HL-60 (cell line): ENCODE measurements around the gene NCK2.

Experiments used
- CTCF ChIP-seq: IDR thresholded peaks from one replicate; pipeline ENCODE4 v1.5.1; 2011; ENCODE audit warnings: low read length, control low read depth, inconsistent platforms; ENCODE audit not compliant: insufficient read depth
- GABPA ChIP-seq: IDR thresholded peaks from 2 replicates; pipeline ENCODE4 v1.6.1; 2012; ENCODE audit warnings: low read depth
- POLR2AphosphoS5 ChIP-seq: IDR thresholded peaks from 2 replicates; pipeline ENCODE4 v1.6.1; 2012; ENCODE audit warnings: low read depth

- TF ChIP-seq CTCF: no peak
- TF ChIP-seq POLR2AphosphoS5: no peak
- TF ChIP-seq GABPA: no peak
Observed at GRCh38 chr2:105739944-105740530, 4.7 kb upstream of the NCK2 start.
